ENCODE results near the gene KBTBD3. TPM values are rescaled to one million over a fixed set of nuclear protein-coding genes. Genes with fewer than 3 reads are reported as not detected.
"Not testable (repeated sequence)": the region's sequence is repeated elsewhere in the genome, so short reads cannot be mapped to it uniquely, and the experiment has no call there.

KBTBD3 gene
- total RNA-seq, 8 experiments from 2014 or later = 4.8 to 15.4 (median 9.9) TPM

GRCh38 chr11:106014620-106015019, 62.5 kb downstream of the KBTBD3 start:
- Histone ChIP-seq H3K4me1 (replicated peaks in 1 of 2) (peaks cover 13 to 65% of the 10 kb centered on the region in 2 donors), H3K4me3 (no peak overlapping the region), H3K27ac (no peak overlapping the region)
- WGBS, 10 experiments = 16 to 92% (median 62%) methylated on average over 1 to 2 of the region's 2 CpGs
- ATAC-seq (replicated peaks in 6 of 8) = no peak
- in situ Hi-C loops (cut with MboI; ENCODE audit: low pct_unique_long_range_greater_than_20kb in 2 of 9, low sequenced_read_pairs in 9 of 9, unreplicated experiment in 9 of 9) = no loop called here

GRCh38 chr11:106014035-106014434, 63.1 kb downstream of the KBTBD3 start:
- in situ Hi-C loops (cut with MboI; ENCODE audit: low pct_unique_long_range_greater_than_20kb in 2 of 9, low sequenced_read_pairs in 9 of 9, unreplicated experiment in 9 of 9) = no loop called here
- Histone ChIP-seq H3K4me3 (no peak overlapping the region), H3K4me1 (replicated peaks in 1 of 2) (peaks cover 10 to 59% of the 10 kb centered on the region in 2 donors), H3K27ac (no peak overlapping the region)
- no peak for ATAC-seq (replicated peaks in 6 of 8)
- WGBS, 10 experiments = 77 to 100% (median 92%) methylated on average over 1 to 2 of the region's 2 CpGs; no CpG with 5 or more reads in 2 of the 10 experiments

GRCh38 chr11:106012744-106013143, 64.4 kb downstream of the KBTBD3 start:
- ATAC-seq (replicated peaks in 6 of 8) = peak in 7 of 8 experiments; percentile 42 to 98 (median 97)
- H3K4me3 ChIP-seq = no peak overlapping the region
- peak overlapping the region; percentile 58 to 63 for H3K27ac ChIP-seq
- in situ Hi-C loops (cut with MboI; ENCODE audit: low pct_unique_long_range_greater_than_20kb in 2 of 9, low sequenced_read_pairs in 9 of 9, unreplicated experiment in 9 of 9) = no loop called here
- peaks cover 10 to 46% of the 10 kb centered on the region in 2 donors for H3K4me1 ChIP-seq (replicated peaks in 1 of 2)
- WGBS, 10 experiments = 33 to 76% (median 58%) methylated on average over 1 to 3 of the region's 3 CpGs; no CpG with 5 or more reads in 3 of the 10 experiments

- in situ Hi-C loops (cut with MboI; ENCODE audit: low pct_unique_long_range_greater_than_20kb in 2 of 9, low sequenced_read_pairs in 9 of 9, unreplicated experiment in 9 of 9) = no loop called here
- Histone ChIP-seq H3K4me3 (no peak overlapping the region), H3K27ac (no peak overlapping the region), H3K4me1 (replicated peaks in 1 of 2) (peaks cover 10 to 33% of the 10 kb centered on the region in 2 donors)
- ATAC-seq (replicated peaks in 6 of 8) = no peak
- 11 to 100% (median 75%) methylated on average over 1 to 2 of the region's 2 CpGs; no CpG with 5 or more reads in 1 of the 10 experiments for WGBS, 10 experiments
Observed at GRCh38 chr11:106011481-106011880, 65.7 kb downstream of the KBTBD3 start.

- H3K27ac ChIP-seq; ATAC-seq (replicated peaks in 6 of 8); H3K4me3 ChIP-seq; H3K4me1 ChIP-seq (replicated peaks in 1 of 2); in situ Hi-C loops (cut with MboI; ENCODE audit: low pct_unique_long_range_greater_than_20kb in 2 of 9, low sequenced_read_pairs in 9 of 9, unreplicated experiment in 9 of 9): not testable (repeated sequence)
- 60 to 100% (median 94%) methylated on average over 1 to 4 of the region's 4 CpGs; no CpG with 5 or more reads in 1 of the 10 experiments for WGBS, 10 experiments
Observed at GRCh38 chr11:106003094-106003493, 74.1 kb downstream of the KBTBD3 start.

GRCh38 chr11:106001304-106002012, 75.7 kb downstream of the KBTBD3 start:
- in situ Hi-C loops (cut with MboI; ENCODE audit: low pct_unique_long_range_greater_than_20kb in 2 of 9, low sequenced_read_pairs in 9 of 9, unreplicated experiment in 9 of 9) = no loop called here
- WGBS, 10 experiments = 85 to 100% (median 94%) methylated on average over 2 to 4 of the region's 4 CpGs; no CpG with 5 or more reads in 1 of the 10 experiments
- no peaks in the 10 kb centered on the region for H3K4me1 ChIP-seq (replicated peaks in 1 of 2)
- H3K27ac ChIP-seq = no peak overlapping the region
- no peak overlapping the region for H3K4me3 ChIP-seq
- ATAC-seq (replicated peaks in 6 of 8) = no peak

Other genes with a start within 250 kb of the KBTBD3 start
- 10 to 100 TPM; 33.2 to 57.7 (median 50.5) TPM for gene MSANTD4, start 55.1 kb downstream of the KBTBD3 start, total RNA-seq
- gene AASDHPPT, start 315 bp upstream of the KBTBD3 start, total RNA-seq = 10 to 100 TPM; 61.9 to 83.7 (median 77.2) TPM

Data from motor neuron (in vitro differentiated cells).